ENCODE measurements around the gene POC1A. TPM values are rescaled to one million over a fixed set of nuclear protein-coding genes. Genes with fewer than 3 reads are reported as not detected.

The POC1A gene
- total RNA-seq, 1 donor from 2014 or later, result 3.7 TPM

- TF ChIP-seq EZH2 (IDR thresholded peaks at IDR 0.05; ENCODE audit: insufficient read depth, low read length), result no peak
- peak; percentile 19 for TF ChIP-seq CTCF (IDR thresholded peaks at IDR 0.05; ENCODE audit: insufficient read depth, low read depth, low read length)
- peaks cover 19% of the 10 kb centered on the region for H4K20me1 ChIP-seq (ENCODE audit: insufficient read depth, low read length)
- Mint-ChIP-seq H3K36me3 (ENCODE audit: low read depth, unreplicated experiment) (peaks cover 8% of the 10 kb centered on the region), H3K4me3 (ENCODE audit: unreplicated experiment) (peak overlapping the region; percentile 89), H3K27me3 (ENCODE audit: low read depth, unreplicated experiment) (peaks cover 8% of the 10 kb centered on the region), H3K4me1 (ENCODE audit: low read depth, unreplicated experiment) (peaks cover 32% of the 10 kb centered on the region), H3K9me3 (ENCODE audit: unreplicated experiment) (no peaks in the 10 kb centered on the region), H3K27ac (ENCODE audit: unreplicated experiment) (peak overlapping the region; percentile 62)
- peaks cover 66% of the 10 kb centered on the region for H3K79me2 ChIP-seq (ENCODE audit: insufficient read depth, low read length)
- peak overlapping the region; percentile 98 for H3K4me3 ChIP-seq (ENCODE audit: insufficient read depth, low read depth, low read length)
- DNase-seq (ENCODE audit: low read depth), result no peak
- peaks cover 42% of the 10 kb centered on the region for H3K4me1 ChIP-seq (ENCODE audit: insufficient read depth, low read length)
- H3K36me3 ChIP-seq (ENCODE audit: insufficient read depth, low read length), result peaks cover 10% of the 10 kb centered on the region
- peak overlapping the region; percentile 68 for H2AFZ ChIP-seq (ENCODE audit: low read depth, low read length)
- no peak for FAIRE-seq
- H3K4me2 ChIP-seq (ENCODE audit: low read length), result peak overlapping the region; percentile 89
- no peaks in the 10 kb centered on the region for H3K9me3 ChIP-seq (ENCODE audit: insufficient read depth, low read depth, low read length)
- H3K9ac ChIP-seq (ENCODE audit: low read length), result peak overlapping the region; percentile 92
- peak overlapping the region; percentile 77 for H3K27ac ChIP-seq (ENCODE audit: low read depth, low read length)
- no peaks in the 10 kb centered on the region for H3K27me3 ChIP-seq (ENCODE audit: insufficient read depth, low read length)
Measured at GRCh38 chr3:52054661-52055511, 99.3 kb downstream of the POC1A start.

- peak overlapping the region; percentile 84 for H3K4me3 Mint-ChIP-seq (ENCODE audit: unreplicated experiment)
- H3K27me3 ChIP-seq (ENCODE audit: insufficient read depth, low read length), result no peaks in the 10 kb centered on the region
- H3K79me2 ChIP-seq (ENCODE audit: insufficient read depth, low read length), result peaks cover 74% of the 10 kb centered on the region
- peaks cover 42% of the 10 kb centered on the region for H3K4me1 ChIP-seq (ENCODE audit: insufficient read depth, low read length)
- peak overlapping the region; percentile 71 for H3K27ac ChIP-seq (ENCODE audit: low read depth, low read length)
- no peaks in the 10 kb centered on the region for H3K9me3 ChIP-seq (ENCODE audit: insufficient read depth, low read depth, low read length)
- TF ChIP-seq CTCF (IDR thresholded peaks at IDR 0.05; ENCODE audit: insufficient read depth, low read depth, low read length) (no peak), EZH2 (IDR thresholded peaks at IDR 0.05; ENCODE audit: insufficient read depth, low read length) (no peak)
- peak overlapping the region; percentile 92 for H3K9ac ChIP-seq (ENCODE audit: low read length)
- H3K36me3 ChIP-seq (ENCODE audit: insufficient read depth, low read length), result peaks cover 14% of the 10 kb centered on the region
- FAIRE-seq, result no peak
- H4K20me1 ChIP-seq (ENCODE audit: insufficient read depth, low read length), result peaks cover 19% of the 10 kb centered on the region
- peaks cover 38% of the 10 kb centered on the region for H3K4me1 Mint-ChIP-seq (ENCODE audit: low read depth, unreplicated experiment)
- H3K27me3 Mint-ChIP-seq (ENCODE audit: low read depth, unreplicated experiment), result peaks cover under 1% of the 10 kb centered on the region
- no peak overlapping the region for H2AFZ ChIP-seq (ENCODE audit: low read depth, low read length)
- peak overlapping the region; percentile 91 for H3K27ac Mint-ChIP-seq (ENCODE audit: unreplicated experiment)
- peak overlapping the region; percentile 89 for H3K4me2 ChIP-seq (ENCODE audit: low read length)
- peaks cover 8% of the 10 kb centered on the region for H3K36me3 Mint-ChIP-seq (ENCODE audit: low read depth, unreplicated experiment)
- no peak for DNase-seq (ENCODE audit: low read depth)
- peak overlapping the region; percentile 43 for H3K4me3 ChIP-seq (ENCODE audit: insufficient read depth, low read depth, low read length)
- H3K9me3 Mint-ChIP-seq (ENCODE audit: unreplicated experiment), result no peaks in the 10 kb centered on the region
Measured at GRCh38 chr3:52053307-52054304, 100.6 kb downstream of the POC1A start.
